Stomach (tissue), 9 donors: Measurements from ENCODE around the gene NINL. TPM values are rescaled to one million over a fixed set of nuclear protein-coding genes. Genes with fewer than 3 reads are reported as not detected.

ENCODE experiments used
- DNase-seq, 2 donors: peaks; one replicate each; pipeline versions ENCODE4 v3.0.0 to v3.0.0-alpha.2; 2013 to 2019
- H3K27ac ChIP-seq, 5 donors: fragments of 200-600 bp in 4 of 5; sonication (generic) in 4 of 5; one replicate each; pipeline ENCODE4 v1.5.1; 2013 to 2019; ENCODE audit warnings: mild to moderate bottlenecking in 1 of 5, moderate library complexity in 1 of 5
- H3K27me3 ChIP-seq, 3 donors: fragments of 200-600 bp; sonication (generic); one replicate each; pipeline ENCODE4 v1.5.1; 2017 to 2019; ENCODE audit warnings: mixed run types in 1 of 3
- H3K36me3 ChIP-seq, 4 donors: fragments of 200-600 bp; sonication (generic); 1 replicate in 3 of 4; 2 replicates in 1 of 4; pipeline ENCODE4 v1.5.1; 2016 to 2019
- H3K4me1 ChIP-seq, 4 donors: fragments of 200-600 bp; sonication (generic); one replicate each; pipeline ENCODE4 v1.5.1; 2016 to 2019
- H3K4me3 ChIP-seq, 4 donors: fragments of 200-600 bp; sonication (generic) in 3 of 4; one replicate each; pipeline ENCODE4 v1.5.1; 2016 to 2019; ENCODE audit warnings: mild to moderate bottlenecking in 1 of 4
- H3K9me3 ChIP-seq, 4 donors: fragments of 200-600 bp; sonication (generic); one replicate each; pipeline ENCODE4 v1.5.1; 2016 to 2019
- EP300 ChIP-seq: sonication (generic); formaldehyde crosslinking; IDR thresholded peaks from one replicate; pipeline ENCODE4 v1.6.1; 2017; ENCODE audit warnings: antibody characterized with exemption
- POLR2A ChIP-seq, 4 donors: fragments of 450-650 bp; IDR thresholded peaks; one replicate each; pipeline ENCODE4 v1.6.1; 2016; ENCODE audit warnings: antibody characterized with exemption in 4 of 4, control low read depth in 2 of 4, mild to moderate bottlenecking in 1 of 4, moderate library complexity in 1 of 4
- POLR2AphosphoS5 ChIP-seq, 3 donors: sonication (generic); formaldehyde crosslinking; IDR thresholded peaks; one replicate each; pipeline ENCODE4 v1.6.1; 2016; ENCODE audit warnings: antibody characterized with exemption in 3 of 3
- WGBS, 5 donors: extraction: QIAGEN DNeasy Blood & Tissue Kit in 3 of 5; methylation state at CpG; one replicate each; pipeline versions ENCODE4 v1.1.5 to v1.1.7; 2013 to 2018; 5-methylcytosine and 5-hydroxymethylcytosine counted together
- intact Hi-C: fragments of 100-400 bp; cut with DNase I; formaldehyde crosslinking; loops from one replicate; pipeline ENCODE4 v1.15.1; 2023; ENCODE audit warnings: low total_unique reads
- polyA plus RNA-seq, 3 donors: library from polyadenylated mRNA; stranded (reverse); fragments of 200-250 nt; gene quantifications; one replicate each; pipeline ENCODE4 v1.2.3, GENCODE V29; 2013
- total RNA-seq, 5 donors: library from RNA; depleted of rRNA; stranded (reverse); fragments of >200 nt; gene quantifications; one replicate each; pipeline versions ENCODE4 v1.1.0 to v1.2.3, GENCODE V29; 2014 to 2016
- TF ChIP-seq, protein P1 (sequence below), 7 experiments: fragments of 450-650 bp in 4 of 7; fragments of 200-600 bp in 3 of 7; sonication (generic) in 3 of 7; IDR thresholded peaks; one replicate each; pipeline ENCODE4 v1.5.1; 2016 to 2019; ENCODE audit warnings: antibody characterized with exemption in 7 of 7, control low read depth in 2 of 7, mild to moderate bottlenecking in 1 of 7
- donor health status: healthy with polysubstance abuse.
- donor health status: Bipolar disorder and iron deficiency.
- donor health status: healthy.

The NINL gene
- total and polyA plus RNA-seq, 8 donors, result 3.1 to 34.8 (median 11.5) TPM

DNA sequence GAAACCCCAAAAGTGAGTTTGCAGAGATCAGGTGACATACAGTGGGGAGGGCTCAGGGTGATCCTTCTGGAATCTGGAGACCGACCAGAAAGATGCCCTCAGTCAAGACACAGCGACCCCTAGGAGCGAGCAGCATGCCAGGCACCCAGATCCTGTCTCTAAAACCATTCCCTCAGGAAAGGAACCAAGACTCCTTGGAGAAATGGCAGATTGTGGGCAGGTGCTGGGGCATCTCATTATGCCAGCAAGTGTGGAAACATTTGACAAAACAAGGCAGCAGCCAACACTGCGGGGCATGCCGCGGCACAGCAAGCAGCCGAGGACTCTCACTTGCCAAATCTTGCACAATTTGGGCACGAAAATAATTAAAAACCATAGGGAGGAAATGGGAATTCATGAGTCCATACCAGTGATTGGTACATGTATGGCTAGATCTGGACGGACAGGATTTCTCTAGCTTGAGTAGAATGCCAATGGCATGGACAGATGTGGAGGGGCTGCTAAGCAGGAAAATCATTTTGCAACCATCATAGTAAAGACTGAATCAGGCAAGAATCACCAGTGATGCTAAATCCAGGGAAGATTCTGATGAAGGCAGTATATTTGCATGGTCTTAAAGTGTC is 101.0 kb downstream of the NINL start:
- Histone ChIP-seq H3K4me1 (no peaks in the 10 kb centered on the region), H3K27me3 (no peaks in the 10 kb centered on the region), H3K4me3 (no peak overlapping the region), H3K36me3 (peaks cover 4 to 95% (median 70%) of the 10 kb centered on the region in 4 donors), H3K9me3 (no peaks in the 10 kb centered on the region), H3K27ac (no peak overlapping the region)
- 87 to 94% (median 92%) methylated on average over 9 of the region's 9 CpGs for whole genome bisulfite sequencing, 5 donors
- TF ChIP-seq, protein P1, sequence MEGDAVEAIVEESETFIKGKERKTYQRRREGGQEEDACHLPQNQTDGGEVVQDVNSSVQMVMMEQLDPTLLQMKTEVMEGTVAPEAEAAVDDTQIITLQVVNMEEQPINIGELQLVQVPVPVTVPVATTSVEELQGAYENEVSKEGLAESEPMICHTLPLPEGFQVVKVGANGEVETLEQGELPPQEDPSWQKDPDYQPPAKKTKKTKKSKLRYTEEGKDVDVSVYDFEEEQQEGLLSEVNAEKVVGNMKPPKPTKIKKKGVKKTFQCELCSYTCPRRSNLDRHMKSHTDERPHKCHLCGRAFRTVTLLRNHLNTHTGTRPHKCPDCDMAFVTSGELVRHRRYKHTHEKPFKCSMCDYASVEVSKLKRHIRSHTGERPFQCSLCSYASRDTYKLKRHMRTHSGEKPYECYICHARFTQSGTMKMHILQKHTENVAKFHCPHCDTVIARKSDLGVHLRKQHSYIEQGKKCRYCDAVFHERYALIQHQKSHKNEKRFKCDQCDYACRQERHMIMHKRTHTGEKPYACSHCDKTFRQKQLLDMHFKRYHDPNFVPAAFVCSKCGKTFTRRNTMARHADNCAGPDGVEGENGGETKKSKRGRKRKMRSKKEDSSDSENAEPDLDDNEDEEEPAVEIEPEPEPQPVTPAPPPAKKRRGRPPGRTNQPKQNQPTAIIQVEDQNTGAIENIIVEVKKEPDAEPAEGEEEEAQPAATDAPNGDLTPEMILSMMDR (IDR thresholded peaks at IDR 0.05), result no peak
- TF ChIP-seq POLR2A (IDR thresholded peaks at IDR 0.05) (no peak), EP300 (no peak), POLR2AphosphoS5 (IDR thresholded peaks at IDR 0.05) (no peak)
- no peak for DNase-seq
- intact Hi-C loops, result no loop called here

DNA sequence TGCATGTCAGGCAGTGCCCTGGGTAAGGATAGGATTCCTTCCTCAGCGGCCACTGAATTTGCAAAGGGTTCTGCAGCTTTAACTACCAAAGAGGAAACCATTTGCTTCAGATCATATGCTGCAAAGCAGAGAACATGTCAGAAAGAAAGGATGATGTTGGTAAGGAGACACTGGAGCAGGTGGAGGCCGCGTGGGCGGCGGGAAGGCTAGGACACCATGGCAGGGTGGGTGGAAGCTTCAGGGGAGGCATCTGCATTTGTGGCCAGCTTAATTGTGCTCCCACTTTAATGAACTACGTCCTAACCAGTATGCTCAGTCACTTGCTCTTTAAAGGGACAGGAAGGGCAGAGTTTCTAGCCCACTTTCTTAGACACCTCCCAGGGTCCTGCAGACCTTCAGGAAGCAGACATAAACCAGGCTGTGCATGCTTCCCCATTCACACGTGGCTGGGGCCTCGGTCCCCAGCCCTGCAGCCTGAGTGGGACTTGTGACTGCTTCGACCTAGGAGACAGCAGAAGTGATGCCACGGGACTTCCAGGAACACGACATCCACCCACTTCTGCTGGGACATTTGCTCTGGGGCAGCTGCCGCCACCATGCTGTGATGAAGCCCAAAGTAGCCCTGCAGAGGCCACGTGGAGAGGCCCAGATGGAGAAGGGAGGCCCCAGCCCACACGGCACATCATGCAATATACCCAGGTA is 101.7 kb downstream of the NINL start:
- intact Hi-C loops, result no loop called here
- Histone ChIP-seq H3K27me3 (no peaks in the 10 kb centered on the region), H3K9me3 (no peaks in the 10 kb centered on the region), H3K36me3 (peaks cover 4 to 95% (median 70%) of the 10 kb centered on the region in 4 donors), H3K4me3 (no peak overlapping the region), H3K4me1 (no peaks in the 10 kb centered on the region), H3K27ac (no peak overlapping the region)
- DNase-seq, result no peak
- 87 to 92% (median 91%) methylated on average over 11 to 14 of the region's 14 CpGs for WGBS, 5 donors
- TF ChIP-seq POLR2AphosphoS5 (IDR thresholded peaks at IDR 0.05), result no peak

DNA sequence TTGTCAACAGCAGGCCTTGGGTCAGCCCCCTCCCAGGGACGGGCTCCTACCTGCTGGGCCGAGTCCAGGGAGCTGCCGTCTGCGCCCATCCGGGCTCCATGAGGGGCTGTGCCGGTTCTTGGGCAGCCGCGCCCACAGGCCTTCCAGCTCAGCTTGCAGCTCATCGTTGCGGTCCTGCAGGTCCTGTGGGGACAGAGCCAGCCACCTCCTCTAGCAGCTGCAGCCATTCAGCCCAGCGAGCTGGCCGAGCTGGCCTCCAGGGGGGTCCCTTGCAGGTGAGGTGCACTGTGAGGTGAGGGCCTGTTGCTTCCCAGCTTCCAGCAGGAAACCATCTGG is 103.4 kb downstream of the NINL start:
- no peak for TF ChIP-seq POLR2A (IDR thresholded peaks at IDR 0.05)
- H3K27ac ChIP-seq, result no peak overlapping the region
- H3K4me3 ChIP-seq, result no peak overlapping the region
- DNase-seq, result no peak
- H3K4me1 ChIP-seq, result no peaks in the 10 kb centered on the region
- 83 to 95% (median 94%) methylated on average over 11 to 12 of the region's 12 CpGs for WGBS, 5 donors
- peaks cover 4 to 95% (median 72%) of the 10 kb centered on the region in 4 donors for H3K36me3 ChIP-seq
- H3K9me3 ChIP-seq, result no peaks in the 10 kb centered on the region
- intact Hi-C loops, result no loop called here
- H3K27me3 ChIP-seq, result no peaks in the 10 kb centered on the region

DNA sequence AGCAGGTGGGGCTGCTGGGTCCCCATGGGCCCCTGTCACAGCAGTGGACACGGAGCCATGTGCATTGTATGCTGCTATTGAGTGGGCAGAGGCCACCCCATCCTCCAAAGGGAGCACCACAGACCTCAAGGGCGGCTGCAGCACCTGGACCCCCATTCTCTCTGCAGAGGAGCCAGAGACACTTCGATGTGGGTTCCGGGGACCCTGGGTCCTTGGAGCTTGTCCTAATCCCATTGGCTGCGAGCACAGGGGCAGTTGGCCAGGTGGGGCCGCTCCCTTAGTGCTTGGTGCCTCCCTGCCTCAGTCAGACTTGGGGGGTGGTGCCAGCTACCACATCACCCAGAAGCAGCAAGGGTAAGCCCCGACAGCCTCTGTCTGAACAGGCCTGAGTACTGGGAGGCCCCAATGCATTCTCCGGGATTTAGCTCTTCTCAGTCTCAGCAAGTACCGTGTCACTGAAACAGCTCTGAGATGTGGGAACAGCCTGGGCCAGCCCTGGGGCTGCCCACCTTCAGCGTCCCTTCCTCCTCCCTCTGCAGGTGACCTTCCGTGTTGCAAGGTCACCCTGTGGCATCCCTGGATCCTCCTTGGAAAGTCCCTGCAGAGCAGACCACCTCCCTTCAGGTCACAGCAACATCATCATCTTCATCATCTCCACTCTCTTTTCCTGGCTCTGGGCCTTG is 104.0 kb downstream of the NINL start:
- H3K36me3 ChIP-seq, result peaks cover 4 to 95% (median 77%) of the 10 kb centered on the region in 4 donors
- no peak overlapping the region for H3K27ac ChIP-seq
- no peaks in the 10 kb centered on the region for H3K4me1 ChIP-seq
- intact Hi-C loops, result no loop called here
- no peak for TF ChIP-seq POLR2A (IDR thresholded peaks at IDR 0.05)
- TF ChIP-seq EP300, result no peak
- TF ChIP-seq POLR2AphosphoS5 (IDR thresholded peaks at IDR 0.05), result no peak
- TF ChIP-seq, protein P1 (IDR thresholded peaks at IDR 0.05), result no peak
- no peaks in the 10 kb centered on the region for H3K9me3 ChIP-seq
- no peak for DNase-seq
- no peaks in the 10 kb centered on the region for H3K27me3 ChIP-seq
- 88 to 95% (median 93%) methylated on average over 6 to 11 of the region's 11 CpGs for WGBS, 5 donors
- no peak overlapping the region for H3K4me3 ChIP-seq

DNA sequence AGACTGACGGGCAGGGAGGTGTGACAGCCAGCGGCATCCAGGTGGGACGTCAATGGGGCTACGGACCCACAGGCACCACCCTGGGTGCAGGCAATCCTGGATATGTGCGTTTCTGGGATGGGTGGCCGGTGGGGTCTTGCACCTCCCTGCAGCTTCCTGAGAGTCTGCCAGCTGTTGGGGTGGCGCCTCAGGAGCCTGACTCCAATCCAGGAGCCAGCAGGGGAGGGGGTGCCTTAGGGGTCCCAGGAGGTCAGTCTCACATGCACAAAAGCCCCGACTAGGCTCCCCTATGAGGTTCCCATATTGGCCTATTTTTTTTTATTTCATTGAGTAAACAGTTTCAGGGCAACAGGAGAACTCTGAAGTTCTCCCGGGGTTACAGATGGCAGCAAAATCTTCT is 104.5 kb downstream of the NINL start:
- H3K9me3 ChIP-seq, result no peaks in the 10 kb centered on the region
- H3K4me3 ChIP-seq, result no peak overlapping the region
- no peaks in the 10 kb centered on the region for H3K4me1 ChIP-seq
- intact Hi-C loops, result no loop called here
- no peak overlapping the region for H3K27ac ChIP-seq
- no peaks in the 10 kb centered on the region for H3K27me3 ChIP-seq
- TF ChIP-seq POLR2AphosphoS5 (IDR thresholded peaks at IDR 0.05) (no peak), EP300 (no peak), POLR2A (IDR thresholded peaks at IDR 0.05) (no peak)
- TF ChIP-seq, protein P1 (IDR thresholded peaks at IDR 0.05), result no peak
- DNase-seq, result no peak
- 83 to 93% (median 90%) methylated on average over 5 to 9 of the region's 9 CpGs for whole genome bisulfite sequencing, 5 donors
- peaks cover 4 to 97% (median 82%) of the 10 kb centered on the region in 4 donors for H3K36me3 ChIP-seq
